Measurements from ENCODE around the gene MMP8. TPM values are rescaled to one million over a fixed set of nuclear protein-coding genes. Genes with fewer than 3 reads are reported as not detected.

The MMP8 gene
- total and polyA plus RNA-seq, 9 of the 15 experiments (the other 6 are each of a cell fraction or from before 2014, with no cell fraction given): not detected

DNA sequence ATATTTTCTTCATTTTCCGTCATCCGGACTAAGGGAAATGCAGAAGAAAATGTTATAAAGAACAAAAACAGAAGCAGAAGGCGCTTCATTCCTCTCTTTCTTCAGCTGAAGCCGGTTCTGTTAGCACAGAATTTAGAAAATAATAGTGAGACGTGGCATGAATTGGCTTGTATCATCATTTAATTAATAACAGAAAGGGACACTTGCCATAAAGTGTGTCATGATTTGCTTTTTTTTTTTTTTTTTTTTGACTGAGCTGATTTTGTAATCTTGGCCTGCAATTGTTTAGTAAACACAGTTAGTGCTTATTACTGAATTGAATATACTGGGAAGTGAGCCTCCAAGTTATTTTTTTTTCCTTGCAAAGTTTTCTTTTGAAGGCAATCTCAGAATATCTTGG, 19.1 kb downstream of the MMP8 start, which contains the start of gene MMP27 (continued):
- TF ChIP-seq ZNF384 (IDR thresholded peaks at IDR 0.05; ENCODE audit: low read depth, low read length) (no peak), ZNF408 (CRISPR knock-in tag; IDR thresholded peaks at IDR 0.05; ENCODE audit: low read depth) (no peak), PTTG1 (tag; IDR thresholded peaks at IDR 0.05; ENCODE audit: low read depth) (no peak), WHSC1 (IDR thresholded peaks at IDR 0.05; ENCODE audit: low read length) (no peak)
- TF ChIP-seq, protein P1, sequence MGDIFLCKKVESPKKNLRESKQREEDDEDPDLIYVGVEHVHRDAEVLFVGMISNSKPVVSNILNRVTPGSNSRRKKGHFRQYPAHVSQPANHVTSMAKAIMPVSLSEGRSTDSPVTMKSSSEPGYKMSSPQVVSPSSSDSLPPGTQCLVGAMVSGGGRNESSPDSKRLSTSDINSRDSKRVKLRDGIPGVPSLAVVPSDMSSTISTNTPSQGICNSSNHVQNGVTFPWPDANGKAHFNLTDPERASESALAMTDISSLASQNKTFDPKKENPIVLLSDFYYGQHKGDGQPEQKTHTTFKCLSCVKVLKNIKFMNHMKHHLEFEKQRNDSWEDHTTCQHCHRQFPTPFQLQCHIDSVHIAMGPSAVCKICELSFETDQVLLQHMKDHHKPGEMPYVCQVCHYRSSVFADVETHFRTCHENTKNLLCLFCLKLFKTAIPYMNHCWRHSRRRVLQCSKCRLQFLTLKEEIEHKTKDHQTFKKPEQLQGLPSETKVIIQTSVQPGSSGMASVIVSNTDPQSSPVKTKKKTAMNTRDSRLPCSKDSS (IDR thresholded peaks at IDR 0.05; ENCODE audit: low read depth, partially characterized antibody): no peak
- TF ChIP-seq, protein P2, sequence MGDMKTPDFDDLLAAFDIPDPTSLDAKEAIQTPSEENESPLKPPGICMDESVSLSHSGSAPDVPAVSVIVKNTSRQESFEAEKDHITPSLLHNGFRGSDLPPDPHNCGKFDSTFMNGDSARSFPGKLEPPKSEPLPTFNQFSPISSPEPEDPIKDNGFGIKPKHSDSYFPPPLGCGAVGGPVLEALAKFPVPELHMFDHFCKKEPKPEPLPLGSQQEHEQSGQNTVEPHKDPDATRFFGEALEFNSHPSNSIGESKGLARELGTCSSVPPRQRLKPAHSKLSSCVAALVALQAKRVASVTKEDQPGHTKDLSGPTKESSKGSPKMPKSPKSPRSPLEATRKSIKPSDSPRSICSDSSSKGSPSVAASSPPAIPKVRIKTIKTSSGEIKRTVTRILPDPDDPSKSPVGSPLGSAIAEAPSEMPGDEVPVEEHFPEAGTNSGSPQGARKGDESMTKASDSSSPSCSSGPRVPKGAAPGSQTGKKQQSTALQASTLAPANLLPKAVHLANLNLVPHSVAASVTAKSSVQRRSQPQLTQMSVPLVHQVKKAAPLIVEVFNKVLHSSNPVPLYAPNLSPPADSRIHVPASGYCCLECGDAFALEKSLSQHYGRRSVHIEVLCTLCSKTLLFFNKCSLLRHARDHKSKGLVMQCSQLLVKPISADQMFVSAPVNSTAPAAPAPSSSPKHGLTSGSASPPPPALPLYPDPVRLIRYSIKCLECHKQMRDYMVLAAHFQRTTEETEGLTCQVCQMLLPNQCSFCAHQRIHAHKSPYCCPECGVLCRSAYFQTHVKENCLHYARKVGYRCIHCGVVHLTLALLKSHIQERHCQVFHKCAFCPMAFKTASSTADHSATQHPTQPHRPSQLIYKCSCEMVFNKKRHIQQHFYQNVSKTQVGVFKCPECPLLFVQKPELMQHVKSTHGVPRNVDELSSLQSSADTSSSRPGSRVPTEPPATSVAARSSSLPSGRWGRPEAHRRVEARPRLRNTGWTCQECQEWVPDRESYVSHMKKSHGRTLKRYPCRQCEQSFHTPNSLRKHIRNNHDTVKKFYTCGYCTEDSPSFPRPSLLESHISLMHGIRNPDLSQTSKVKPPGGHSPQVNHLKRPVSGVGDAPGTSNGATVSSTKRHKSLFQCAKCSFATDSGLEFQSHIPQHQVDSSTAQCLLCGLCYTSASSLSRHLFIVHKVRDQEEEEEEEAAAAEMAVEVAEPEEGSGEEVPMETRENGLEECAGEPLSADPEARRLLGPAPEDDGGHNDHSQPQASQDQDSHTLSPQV (IDR thresholded peaks at IDR 0.05): no peak

All from K562 (cell line).